Breast epithelium (tissue), 4 donors: Measurements from ENCODE around the gene CMTM5. TPM values are rescaled to one million over a fixed set of nuclear protein-coding genes. Genes with fewer than 3 reads are reported as not detected.
"Not testable (repeated sequence)": the region's sequence is repeated elsewhere in the genome, so short reads cannot be mapped to it uniquely, and the experiment has no call there.

ENCODE experiments used
- DNase-seq, 2 donors: peaks; one replicate each; pipeline ENCODE4 v3.0.0-alpha.2; 2019; ENCODE audit warnings: low spot score in 2 of 2
- H3K27ac ChIP-seq, 2 donors: fragments of 200-600 bp; sonication (generic) in 1 of 2; one replicate each; pipeline ENCODE4 v1.5.1; 2016 to 2019; ENCODE audit warnings: mild to moderate bottlenecking in 1 of 2
- H3K27me3 ChIP-seq, 2 donors: fragments of 200-600 bp; sonication (generic) in 1 of 2; one replicate each; pipeline versions ENCODE4 v1.5.1 to v1.6.0; 2017 to 2019; ENCODE audit warnings: control low read depth in 1 of 2, mild to moderate bottlenecking in 1 of 2
- H3K36me3 ChIP-seq: fragments of 200-600 bp; one replicate; pipeline ENCODE4 v1.5.1; 2019
- H3K4me1 ChIP-seq, 2 donors: fragments of 200-600 bp; sonication (generic); one replicate each; pipeline ENCODE4 v1.5.1; 2016 to 2019; ENCODE audit warnings: control low read depth in 1 of 2
- H3K4me3 ChIP-seq, 3 donors: fragments of 200-600 bp; sonication (generic); 1 replicate in 2 of 3; 2 replicates in 1 of 3; pipeline ENCODE4 v1.5.1; 2016 to 2019; ENCODE audit warnings: mild to moderate bottlenecking in 3 of 3, moderate library complexity in 2 of 3
- H3K9me3 ChIP-seq, 2 donors: fragments of 200-600 bp; sonication (generic) in 1 of 2; one replicate each; pipeline ENCODE4 v1.5.1; 2016 to 2019; ENCODE audit warnings: control low read depth in 1 of 2
- CTCF ChIP-seq, 3 donors: fragments of 450-650 bp; IDR thresholded peaks; one replicate each; pipeline ENCODE4 v1.5.1; 2016 to 2017; ENCODE audit warnings: antibody characterized with exemption in 3 of 3, mild to moderate bottlenecking in 3 of 3, moderate library complexity in 3 of 3
- POLR2A ChIP-seq: fragments of 450-650 bp; IDR thresholded peaks from one replicate; pipeline ENCODE4 v1.6.1; 2016; ENCODE audit warnings: antibody characterized with exemption, mild to moderate bottlenecking, moderate library complexity
- POLR2AphosphoS5 ChIP-seq, 3 donors: sonication (generic); formaldehyde crosslinking; IDR thresholded peaks; one replicate each; pipeline ENCODE4 v1.6.1; 2017; ENCODE audit warnings: antibody characterized with exemption in 3 of 3
- intact Hi-C: fragments of 100-400 bp; cut with DNase I; formaldehyde crosslinking; loops from one replicate; pipeline ENCODE4 v1.15.1; 2023; ENCODE audit warnings: low total_unique reads
- total RNA-seq, 3 donors: library from RNA; depleted of rRNA; stranded (reverse); fragments of >200 nt; gene quantifications; one replicate each; pipeline ENCODE4 v1.1.0, GENCODE V29; 2016

The CMTM5 gene
- total RNA-seq, 3 donors from 2014 or later = 0.64 to 0.88 TPM; not detected in 1

- peaks cover 0 to 14% of the 10 kb centered on the region in 2 donors for H3K27me3 ChIP-seq
- no peak overlapping the region for H3K4me3 ChIP-seq
- H3K36me3 ChIP-seq = no peaks in the 10 kb centered on the region
- TF ChIP-seq POLR2AphosphoS5 (IDR thresholded peaks at IDR 0.05) = no peak
- no peak for TF ChIP-seq CTCF (IDR thresholded peaks at IDR 0.05)
- TF ChIP-seq POLR2A = no peak
- no peaks in the 10 kb centered on the region for H3K9me3 ChIP-seq
- no peaks in the 10 kb centered on the region for H3K4me1 ChIP-seq
- intact Hi-C loops = no loop called here
- no peak for DNase-seq
- no peak overlapping the region for H3K27ac ChIP-seq
These were observed 22.7 kb downstream of the CMTM5 start for GRCh38 chr14:23399591-23399990.

- H3K27me3 ChIP-seq = peaks cover 0 to 24% of the 10 kb centered on the region in 2 donors
- H3K4me3 ChIP-seq, intact Hi-C loops, H3K36me3 ChIP-seq, DNase-seq, H3K9me3 ChIP-seq, H3K27ac ChIP-seq, H3K4me1 ChIP-seq: not testable (repeated sequence)
These were observed 23.8 kb downstream of the CMTM5 start for GRCh38 chr14:23400496-23401149.

GRCh38 chr14:23401291-23401690 is 24.4 kb downstream of the CMTM5 start:
- no peak overlapping the region for H3K27ac ChIP-seq
- H3K4me1 ChIP-seq = no peaks in the 10 kb centered on the region
- no peak for DNase-seq
- no peaks in the 10 kb centered on the region for H3K36me3 ChIP-seq
- TF ChIP-seq CTCF (IDR thresholded peaks at IDR 0.05) = no peak
- TF ChIP-seq POLR2AphosphoS5 (IDR thresholded peaks at IDR 0.05) = no peak
- TF ChIP-seq POLR2A = no peak
- no peak overlapping the region for H3K4me3 ChIP-seq
- no peaks in the 10 kb centered on the region for H3K9me3 ChIP-seq
- intact Hi-C loops = no loop called here
- peaks cover 0 to 31% of the 10 kb centered on the region in 2 donors for H3K27me3 ChIP-seq

GRCh38 chr14:23402296-23403138 is 25.7 kb downstream of the CMTM5 start:
- Histone ChIP-seq H3K36me3 (no peaks in the 10 kb centered on the region), H3K4me1 (no peaks in the 10 kb centered on the region), H3K4me3 (no peak overlapping the region), H3K27me3 (peaks cover 0 to 42% of the 10 kb centered on the region in 2 donors), H3K9me3 (no peaks in the 10 kb centered on the region), H3K27ac (no peak overlapping the region)
- TF ChIP-seq CTCF (IDR thresholded peaks at IDR 0.05) (no peak), POLR2AphosphoS5 (IDR thresholded peaks at IDR 0.05) (no peak), POLR2A (no peak)
- intact Hi-C loops = no loop called here
- no peak for DNase-seq

- no peak for DNase-seq
- Histone ChIP-seq H3K27me3 (peaks cover 0 to 42% of the 10 kb centered on the region in 2 donors), H3K36me3 (no peaks in the 10 kb centered on the region), H3K4me3 (no peak overlapping the region), H3K9me3 (no peaks in the 10 kb centered on the region), H3K27ac (no peak overlapping the region), H3K4me1 (no peaks in the 10 kb centered on the region)
- TF ChIP-seq POLR2A (no peak), CTCF (IDR thresholded peaks at IDR 0.05) (no peak), POLR2AphosphoS5 (IDR thresholded peaks at IDR 0.05) (no peak)
- intact Hi-C loops = no loop called here
These were observed 26.2 kb downstream of the CMTM5 start for GRCh38 chr14:23403139-23403438.
